HG02623 (cell line): Measurements from ENCODE around the gene SLC35G6.
"Not testable (repeated sequence)": the region's sequence is repeated elsewhere in the genome, so short reads cannot be mapped to it uniquely, and the experiment has no call there.

Experiments used
- ATAC-seq: cut with Tn5 transposase; IDR thresholded peaks from one replicate; pipeline ENCODE4 v1.9.1; 2021; ENCODE audit warnings: moderate library complexity; ENCODE audit not compliant: unreplicated experiment

The SLC35G6 gene

DNA sequence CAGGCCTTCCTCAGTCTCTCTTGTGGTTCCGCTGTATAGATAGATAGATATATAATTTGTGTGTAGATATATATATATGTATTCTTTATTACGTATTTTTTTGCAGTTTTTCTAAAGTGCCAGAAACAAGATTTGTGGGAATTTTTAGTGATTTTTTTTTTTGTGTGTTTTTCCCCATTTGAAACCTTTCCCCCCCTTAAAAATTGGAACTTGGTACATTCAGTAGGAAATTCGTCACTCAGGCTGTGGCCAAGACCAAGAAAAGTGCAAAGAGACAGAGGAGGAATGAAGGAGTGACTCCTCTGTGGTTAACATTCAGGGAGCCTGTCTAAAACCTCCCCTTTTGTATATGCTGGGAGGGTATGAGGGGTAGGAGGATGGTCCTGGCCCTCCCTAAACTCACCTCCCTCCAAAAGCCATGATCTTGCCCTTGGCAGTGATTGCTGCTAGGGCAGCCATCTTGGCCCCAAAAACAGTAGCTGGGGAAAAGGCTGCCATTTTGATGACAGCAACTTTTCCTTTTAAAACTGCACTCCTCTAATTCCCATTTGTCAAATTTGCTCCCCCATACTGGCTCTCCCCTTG is 21.2 kb upstream of the SLC35G6 start:
- no peak for ATAC-seq

DNA sequence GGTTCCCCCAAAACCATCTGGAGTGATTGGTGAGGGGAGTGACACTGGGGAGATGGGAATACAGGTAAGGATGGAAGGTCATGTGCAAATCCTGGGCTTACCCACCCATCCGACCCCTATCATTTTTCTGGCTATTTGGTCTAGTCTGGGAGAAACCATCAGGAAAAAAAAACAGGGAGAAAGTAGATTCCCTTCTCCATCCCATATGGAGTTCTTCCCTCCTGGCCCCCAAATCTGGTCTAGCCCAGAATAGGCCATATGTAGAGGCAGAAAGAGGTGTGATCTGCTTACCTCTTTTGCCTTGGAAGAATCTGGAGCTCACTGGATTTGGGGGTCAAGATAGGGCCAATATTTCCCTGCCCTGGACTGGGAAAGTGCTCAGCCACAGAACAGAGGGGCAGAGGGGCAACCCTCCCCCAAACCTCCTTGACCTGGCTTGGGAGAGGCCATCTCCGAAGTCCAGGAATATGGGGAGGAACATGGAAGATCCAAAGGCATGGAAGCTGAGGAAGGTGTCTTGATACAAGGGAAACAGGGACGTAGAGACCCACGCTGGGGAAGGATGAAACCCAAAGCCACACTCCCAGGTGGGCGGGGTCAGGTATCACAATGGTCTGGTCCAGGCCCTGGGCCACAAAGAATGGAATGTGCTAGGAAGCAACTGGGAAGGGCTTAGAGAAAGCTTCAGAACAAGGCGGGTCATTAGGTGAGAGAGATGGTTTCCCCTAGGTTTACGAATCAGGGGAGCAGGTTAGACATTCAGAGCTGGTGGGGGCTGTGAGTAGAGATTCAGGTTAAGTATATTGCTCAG is 20.2 kb upstream of the SLC35G6 start:
- ATAC-seq, result no peak

GRCh38 chr17:7462474-7463371 is 18.5 kb upstream of the SLC35G6 start:
- ATAC-seq, result no peak

DNA sequence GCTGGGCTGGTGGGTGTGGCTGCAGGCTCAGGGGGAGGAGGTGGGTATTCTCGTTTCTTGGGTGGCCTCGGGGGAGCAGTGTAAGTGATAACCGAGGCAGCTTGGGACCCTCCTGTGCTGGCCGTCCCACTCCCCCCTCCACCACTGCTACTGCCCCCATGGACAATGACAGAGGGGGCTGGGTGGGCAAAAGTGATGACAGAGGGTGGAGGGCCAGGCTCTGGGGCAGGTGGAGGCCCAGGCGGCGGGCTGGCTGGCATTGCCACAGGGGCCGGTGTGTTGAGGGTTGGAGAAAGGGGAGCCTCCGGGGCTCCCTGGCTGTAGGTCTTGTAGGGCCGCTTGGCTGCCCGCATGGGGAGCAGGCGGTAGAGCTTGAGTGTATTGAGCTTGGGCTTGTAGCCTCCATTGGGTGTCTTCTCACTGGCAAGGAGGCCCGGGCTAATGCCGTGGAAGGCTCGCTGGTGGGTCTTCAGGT is 17.8 kb upstream of the SLC35G6 start:
- ATAC-seq, result no peak

- ATAC-seq, result no peak
Observed at GRCh38 chr17:7464081-7464480, 17.2 kb upstream of the SLC35G6 start.

DNA sequence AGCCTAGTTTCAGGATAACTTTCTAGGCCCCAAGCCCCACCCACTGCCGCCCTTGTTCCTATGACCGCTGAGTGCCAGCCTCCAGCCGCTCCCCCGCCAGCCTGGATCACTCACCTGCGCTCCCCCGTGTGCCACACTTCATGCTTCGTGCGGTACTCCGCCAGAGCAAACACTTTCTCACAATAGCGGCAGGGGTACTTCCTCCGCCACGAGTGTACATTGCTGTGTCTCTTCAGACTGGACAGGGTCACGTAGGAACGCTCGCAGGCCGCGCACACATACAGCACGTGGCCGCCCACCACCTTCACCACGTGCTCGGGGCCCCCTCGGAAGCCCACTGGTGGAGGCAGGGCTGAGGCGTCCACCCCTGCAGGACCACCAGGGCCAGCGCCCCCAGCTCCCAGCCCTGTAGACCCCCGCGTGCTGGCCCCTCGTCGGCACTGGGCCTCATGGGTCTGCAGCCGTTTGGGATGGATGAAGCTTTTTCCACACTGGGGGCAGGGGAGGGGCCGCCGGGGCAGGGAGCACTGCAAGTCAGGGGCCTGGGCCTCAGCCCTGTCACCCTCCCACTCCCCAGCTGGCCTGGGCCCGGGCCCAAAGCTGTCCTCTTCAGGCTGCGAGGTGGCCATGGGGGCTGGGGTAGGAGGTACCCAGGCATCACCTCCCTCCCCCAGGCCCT is 15.5 kb upstream of the SLC35G6 start:
- no peak for ATAC-seq

- ATAC-seq, result no peak
Observed at GRCh38 chr17:7466318-7466638, 15.0 kb upstream of the SLC35G6 start.

DNA sequence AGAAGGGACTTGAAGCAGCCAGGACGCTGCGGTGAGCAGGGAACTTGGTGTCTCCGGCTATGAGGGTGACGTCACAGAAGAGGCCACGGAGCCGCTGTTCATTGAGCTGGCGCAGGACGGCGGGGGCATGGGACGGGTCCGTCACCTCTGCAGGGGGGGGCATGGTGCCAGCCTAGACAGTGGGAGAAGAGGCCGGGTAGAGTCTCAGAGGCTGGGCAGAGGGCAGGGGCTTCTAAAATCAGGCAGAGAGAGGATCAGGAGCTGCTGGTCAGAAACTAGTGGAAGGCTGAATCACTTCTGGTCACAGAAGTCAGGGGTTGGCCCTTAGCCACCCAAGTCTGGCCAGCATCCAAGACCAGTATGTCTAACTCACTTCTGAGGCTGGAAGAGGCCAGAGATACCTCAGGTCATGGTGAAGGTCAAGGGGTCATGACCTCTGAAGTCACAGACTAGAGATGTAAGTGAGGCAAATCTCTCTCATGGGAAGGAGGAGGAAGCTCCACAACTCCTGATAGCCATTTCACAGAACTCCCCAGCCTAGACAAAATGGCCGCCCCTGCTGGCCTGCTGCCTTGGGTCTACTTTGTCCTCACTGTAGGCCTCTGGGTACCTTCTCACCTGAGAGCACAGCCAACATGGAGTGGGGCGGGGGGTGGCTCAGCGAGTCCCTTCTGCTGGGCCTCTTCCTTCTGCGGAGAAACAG is 14.5 kb upstream of the SLC35G6 start:
- ATAC-seq, result no peak

DNA sequence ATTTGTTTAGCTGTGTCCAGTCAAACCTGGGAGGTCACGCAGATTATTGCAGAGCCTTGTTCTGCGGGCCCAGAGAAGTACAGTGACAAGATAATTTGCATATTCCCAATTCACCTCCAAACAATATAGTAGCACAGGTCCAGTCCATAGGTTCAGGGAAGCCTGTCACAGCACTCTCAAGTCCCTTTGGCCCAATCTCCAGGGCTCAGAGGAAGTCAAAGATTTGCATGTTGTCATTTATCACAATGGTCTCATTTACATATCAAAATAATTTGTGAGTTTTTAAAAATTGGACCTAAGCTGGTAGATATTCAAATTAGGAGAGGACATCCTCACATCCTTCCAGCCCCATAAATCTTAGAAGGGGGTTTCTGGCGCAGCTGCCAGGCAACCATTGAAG is 13.7 kb upstream of the SLC35G6 start:
- ATAC-seq, result no peak

GRCh38 chr17:7468290-7468689 is 13.0 kb upstream of the SLC35G6 start:
- ATAC-seq, result no peak

DNA sequence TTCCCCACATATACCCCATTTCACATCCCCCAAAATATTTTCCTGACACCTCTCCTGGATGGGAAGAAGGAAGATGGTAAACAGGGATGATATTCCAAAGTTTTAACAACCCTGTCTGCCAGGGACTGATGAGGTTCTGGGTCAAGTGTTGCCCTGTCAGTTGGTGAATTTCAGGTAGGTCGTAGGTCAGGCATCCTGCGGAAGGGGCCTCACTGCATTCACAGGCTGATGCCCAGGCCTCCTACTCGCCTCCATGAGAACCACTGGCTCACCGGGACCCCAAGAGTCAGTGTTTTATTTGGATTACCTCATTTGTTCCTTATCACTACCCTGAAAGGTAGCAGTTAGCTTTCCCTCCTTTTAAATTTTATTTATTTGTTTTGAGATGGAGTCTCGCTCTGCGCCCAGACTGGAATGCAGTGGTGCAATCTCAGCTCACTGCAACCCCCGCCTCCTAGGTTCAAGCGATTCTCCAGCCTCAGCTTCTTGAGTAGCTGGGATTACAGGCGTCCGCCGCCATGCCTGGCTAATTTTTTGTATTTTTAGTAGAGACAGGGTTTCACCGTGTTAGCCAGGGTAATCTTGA is 12.3 kb upstream of the SLC35G6 start:
- ATAC-seq, result no peak

- ATAC-seq, result not testable (repeated sequence)
Observed at GRCh38 chr17:7469843-7470242, 11.4 kb upstream of the SLC35G6 start.

- ATAC-seq, result not testable (repeated sequence)
Observed at GRCh38 chr17:7470457-7470973, 10.7 kb upstream of the SLC35G6 start.

- no peak for ATAC-seq
Observed at GRCh38 chr17:7471729-7472128, 9.5 kb upstream of the SLC35G6 start.

- ATAC-seq, result not testable (repeated sequence)
Observed at GRCh38 chr17:7474767-7475166, 6.5 kb upstream of the SLC35G6 start.

DNA sequence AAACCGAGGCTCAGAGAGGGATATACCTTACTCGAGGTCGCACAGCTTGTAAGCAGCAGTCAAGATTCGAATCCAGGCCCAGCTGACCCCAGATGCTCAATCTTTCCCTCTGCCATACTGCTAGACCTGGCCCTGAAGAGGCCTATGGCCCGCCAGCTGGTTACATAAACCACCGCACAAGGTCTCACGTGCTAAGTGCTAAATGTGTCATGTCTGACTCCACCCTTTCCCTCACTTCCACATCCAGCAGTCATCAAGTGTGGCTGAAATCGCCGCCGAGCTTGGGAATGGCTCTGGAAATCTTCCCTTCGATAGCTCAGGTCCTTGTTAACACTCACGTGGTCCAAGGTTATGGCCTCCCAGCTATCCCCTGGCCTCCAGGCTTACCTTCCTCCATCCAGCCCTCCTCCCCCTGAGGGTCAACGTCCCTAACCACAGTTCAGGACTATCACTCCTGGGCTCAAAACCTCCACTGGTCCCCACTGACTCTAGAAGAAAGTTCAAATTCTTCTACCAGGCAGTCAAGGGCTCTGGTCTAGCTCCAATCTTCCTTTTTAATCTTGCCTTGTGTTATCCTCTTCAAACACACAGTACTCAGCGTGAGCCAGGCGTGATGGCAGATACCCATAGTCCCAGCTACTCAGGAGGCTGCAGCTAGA is 5.4 kb upstream of the SLC35G6 start:
- ATAC-seq, result no peak

- no peak for ATAC-seq
Observed at GRCh38 chr17:7476494-7476893, 4.8 kb upstream of the SLC35G6 start.

- ATAC-seq, result no peak
Observed at GRCh38 chr17:7476951-7477350, 4.3 kb upstream of the SLC35G6 start.
